AG10803 (cell line): ENCODE results near the gene TBX18.

Experiments
- DNase-seq: peaks from one replicate; pipeline ENCODE4 v3.0.0; 2010; ENCODE audit warnings: low read depth
- H3K4me3 ChIP-seq: 2 replicates; pipeline ENCODE4 v1.5.1; 2011; ENCODE audit warnings: mild to moderate bottlenecking, low read length, control low read depth
- CTCF ChIP-seq: conservative IDR thresholded peaks from 2 replicates; pipeline ENCODE4 v1.5.1; 2011; ENCODE audit warnings: mild to moderate bottlenecking, low read length, control low read depth, inconsistent platforms

Gene TBX18

GRCh38 chr6:84681693-84682326, 82.6 kb downstream of the TBX18 start:
- no peak for TF ChIP-seq CTCF
- H3K4me3 ChIP-seq, result no peak overlapping the region
- DNase-seq, result no peak

- no peak for TF ChIP-seq CTCF
- no peak for DNase-seq
- H3K4me3 ChIP-seq, result no peak overlapping the region
Measured at GRCh38 chr6:84675651-84676050, 88.7 kb downstream of the TBX18 start.

- H3K4me3 ChIP-seq, result no peak overlapping the region
- no peak for TF ChIP-seq CTCF
- DNase-seq, result no peak
Measured at GRCh38 chr6:84674395-84674794, 90.0 kb downstream of the TBX18 start.

GRCh38 chr6:84671183-84671582, 93.2 kb downstream of the TBX18 start:
- TF ChIP-seq CTCF, result no peak
- no peak for DNase-seq

GRCh38 chr6:84669945-84670344, 94.5 kb downstream of the TBX18 start:
- no peak for DNase-seq
- no peak overlapping the region for H3K4me3 ChIP-seq
- TF ChIP-seq CTCF, result no peak

More at GRCh38 chr6:84671183-84671582, 93.2 kb downstream of the TBX18 start:
- no peak overlapping the region for H3K4me3 ChIP-seq

- DNase-seq, result no peak
- TF ChIP-seq CTCF, result no peak
Measured at GRCh38 chr6:84667252-84668213, 96.9 kb downstream of the TBX18 start.

More at GRCh38 chr6:84667252-84668213, 96.9 kb downstream of the TBX18 start:
- no peak overlapping the region for H3K4me3 ChIP-seq
